HG03378 (cell line): ENCODE results near the gene PIP4K2C.
"Not testable (repeated sequence)": the region's sequence is repeated elsewhere in the genome, so short reads cannot be mapped to it uniquely, and the experiment has no call there.

Source experiments
- ATAC-seq: cut with Tn5 transposase; IDR thresholded peaks from one replicate; pipeline ENCODE4 v1.9.1; 2021; ENCODE audit warnings: mild to moderate bottlenecking, moderate library complexity; ENCODE audit not compliant: unreplicated experiment

PIP4K2C gene

GRCh38 chr12:57558864-57559263 is 32.1 kb upstream of the PIP4K2C start:
- no peak for ATAC-seq

GRCh38 chr12:57560516-57560915 is 30.5 kb upstream of the PIP4K2C start:
- ATAC-seq: no peak

GRCh38 chr12:57561117-57561516 is 29.9 kb upstream of the PIP4K2C start:
- not testable (repeated sequence) for ATAC-seq

- ATAC-seq: no peak
These were observed 27.6 kb upstream of the PIP4K2C start for GRCh38 chr12:57563358-57563757.

- no peak for ATAC-seq
These were observed 26.7 kb upstream of the PIP4K2C start for GRCh38 chr12:57564178-57564740.

- no peak for ATAC-seq
These were observed 22.2 kb upstream of the PIP4K2C start for GRCh38 chr12:57568838-57569237.

GRCh38 chr12:57569858-57570257 is 21.1 kb upstream of the PIP4K2C start:
- no peak for ATAC-seq

- not testable (repeated sequence) for ATAC-seq
These were observed 20.6 kb upstream of the PIP4K2C start for GRCh38 chr12:57570438-57570837.

GRCh38 chr12:57571926-57572762 is 18.8 kb upstream of the PIP4K2C start:
- ATAC-seq: no peak

GRCh38 chr12:57574795-57575194 is 16.2 kb upstream of the PIP4K2C start:
- no peak for ATAC-seq

GRCh38 chr12:57575771-57576612 is 15.0 kb upstream of the PIP4K2C start:
- no peak for ATAC-seq

- no peak for ATAC-seq
These were observed 14.3 kb upstream of the PIP4K2C start for GRCh38 chr12:57576613-57577160.

- ATAC-seq: no peak
These were observed 12.8 kb upstream of the PIP4K2C start for GRCh38 chr12:57577981-57578758.

GRCh38 chr12:57579011-57579410 is 12.0 kb upstream of the PIP4K2C start:
- no peak for ATAC-seq

- no peak for ATAC-seq
These were observed 11.1 kb upstream of the PIP4K2C start for GRCh38 chr12:57579677-57580465.

- no peak for ATAC-seq
These were observed 10.6 kb upstream of the PIP4K2C start for GRCh38 chr12:57580466-57580795.

- ATAC-seq: no peak
These were observed 9.2 kb upstream of the PIP4K2C start for GRCh38 chr12:57581802-57582201.

GRCh38 chr12:57582440-57582839 is 8.6 kb upstream of the PIP4K2C start:
- ATAC-seq: no peak

GRCh38 chr12:57583008-57583831 is 7.8 kb upstream of the PIP4K2C start:
- peak; percentile 88 for ATAC-seq
